Measurements from ENCODE around the gene HOGA1.

GRCh38 chr10:97584060-97584797 lies at the start of gene HOGA1:
- TF ChIP-seq CTCF (IDR thresholded peaks at IDR 0.05), result no peak
- no peak for TF ChIP-seq POLR2A (IDR thresholded peaks at IDR 0.05)
